HepG2 (cell line): ENCODE measurements around the gene MYH7. TPM values are rescaled to one million over a fixed set of nuclear protein-coding genes. Genes with fewer than 3 reads are reported as not detected.
A peak's percentile ranks its signal among the peaks of the same experiment; 100 is the strongest.

ENCODE experiments used
- ATAC-seq: fragments of 200-7000 bp; cut with Tn5 transposase; 3 replicates; pipeline ENCODE4 v1.9.1; 2020; ENCODE audit warnings: mild to moderate bottlenecking, moderate library complexity
- BruUV-seq: library from RNA; stranded (reverse); fragments of 400-500 nt; replicated peaks from 2 replicates; lab custom pipeline; 2021; lab: Mats Ljungman, UMichigan
- CTCF ChIA-PET: fragments of 300-600 bp; formaldehyde crosslinking; extraction: SDS; loops from one replicate; lab custom pipeline; 2021; ENCODE audit warnings: low total read pairs, inconsistent platforms, low intra/inter-chr PET ratio; lab: Yijun Ruan, JAX
- POLR2A ChIA-PET: fragments of 350-600 bp; sonication (Branson Sonifier 250); formaldehyde crosslinking; loops from one replicate; lab custom pipeline; 2020; ENCODE audit warnings: antibody characterized with exemption, inconsistent platforms; lab: Yijun Ruan, JAX
- DNase-seq: peaks from one replicate; pipeline ENCODE4 v3.0.0-alpha.2; 2015; ENCODE audit warnings: low spot score
- FAIRE-seq: peaks from 3 replicates; lab custom pipeline; 2011; peaks lifted over from hg19 to GRCh38; lab: Jason Lieb, UNC
- H2AFZ ChIP-seq: one replicate; pipeline ENCODE4 v1.6.1; 2011; ENCODE audit warnings: low read length, inconsistent platforms
- H3K27ac ChIP-seq: fragments of 300-600 bp; 3 replicates; pipeline ENCODE4 v1.8.0; 2011; ENCODE audit warnings: mixed run types, mild to moderate bottlenecking, mixed read lengths, low read length, inconsistent platforms; ENCODE audit not compliant: insufficient read depth; ENCODE audit errors: extremely low read length
- H3K27me3 ChIP-seq, 2 experiments: fragments of 200-600 bp in 1 of 2; 2 replicates in 1 of 2; 3 replicates in 1 of 2; pipeline versions ENCODE4 v1.6.0 to v1.8.0; 2011; ENCODE audit warnings: low read length in 2 of 2, mild to moderate bottlenecking in 2 of 2, moderate library complexity in 2 of 2, inconsistent platforms in 1 of 2; ENCODE audit not compliant: insufficient read depth in 2 of 2, control insufficient read depth in 1 of 2
- H3K36me3 ChIP-seq, 2 experiments: fragments of 200-600 bp in 1 of 2; replicated peaks in 1 of 2; 2 replicates in 1 of 2; 3 replicates in 1 of 2; pipeline versions ENCODE4 v1.5.1 to v1.8.0; 2011; ENCODE audit warnings: low read length in 2 of 2, inconsistent platforms in 1 of 2; ENCODE audit not compliant: insufficient read depth in 2 of 2, control insufficient read depth in 1 of 2
- H3K4me1 ChIP-seq: 2 replicates; pipeline ENCODE4 v1.5.1; 2012; ENCODE audit warnings: low read length, inconsistent platforms; ENCODE audit not compliant: insufficient read depth
- H3K4me2 ChIP-seq: 2 replicates; pipeline ENCODE4 v1.6.0; 2011; ENCODE audit warnings: low read depth, low read length, inconsistent platforms
- H3K4me3 ChIP-seq, 3 experiments: fragments of 200-600 bp in 1 of 3; sonication (generic), shearing (Covaris generic) in 1 of 3; replicated peaks in 1 of 3; 2 replicates each; pipeline ENCODE4 v1.5.1; 2011 to 2016; ENCODE audit warnings: low read length in 3 of 3, inconsistent platforms in 2 of 3, low read depth in 2 of 3, mild to moderate bottlenecking in 2 of 3, control low read depth in 1 of 3, mixed read lengths in 1 of 3; ENCODE audit not compliant: insufficient read depth in 1 of 3
- H3K79me2 ChIP-seq: one replicate; pipeline ENCODE4 v1.6.1; 2011; ENCODE audit warnings: low read length, inconsistent platforms; ENCODE audit not compliant: insufficient read depth
- H3K9ac ChIP-seq: 2 replicates; pipeline ENCODE4 v1.6.0; 2011; ENCODE audit warnings: mild to moderate bottlenecking, low read depth, low read length, inconsistent platforms; ENCODE audit not compliant: insufficient read depth
- H3K9me3 ChIP-seq: 2 replicates; pipeline ENCODE4 v1.5.1; 2012; ENCODE audit warnings: mild to moderate bottlenecking, low read length
- H4K20me1 ChIP-seq: 2 replicates; pipeline ENCODE4 v1.6.0; 2011; ENCODE audit warnings: inconsistent platforms, mild to moderate bottlenecking, low read length, moderate library complexity; ENCODE audit not compliant: insufficient read depth
- FOSL2 ChIP-seq: sonication (generic); formaldehyde crosslinking; IDR thresholded peaks from 2 replicates; pipeline ENCODE4 v1.4.0; 2020; ENCODE audit warnings: missing genetic modification reagents
- GATAD1 ChIP-seq: IDR thresholded peaks from 2 replicates; pipeline ENCODE4 v1.6.1; 2016; ENCODE audit warnings: missing genetic modification reagents, missing compliant biosample characterization
- GLI4 ChIP-seq: sonication (generic); formaldehyde crosslinking; IDR thresholded peaks from 2 replicates; pipeline ENCODE4 v1.5.1; 2020; ENCODE audit warnings: missing genetic modification reagents, mild to moderate bottlenecking, moderate library complexity, borderline replicate concordance
- NR2F6 ChIP-seq, 2 experiments: IDR thresholded peaks; 2 replicates each; pipeline ENCODE4 v1.6.1; 2016; ENCODE audit warnings: antibody characterized with exemption in 1 of 2, mild to moderate bottlenecking in 1 of 2
- REXO4 ChIP-seq: sonication (generic); formaldehyde crosslinking; IDR thresholded peaks from 2 replicates; pipeline ENCODE4 v1.8.0; 2022; ENCODE audit warnings: missing genetic modification reagents, mild to moderate bottlenecking, borderline replicate concordance
- SIN3B ChIP-seq: fragments of 150-350 bp; IDR thresholded peaks from 2 replicates; pipeline ENCODE4 v1.6.1; 2014; ENCODE audit warnings: low read length
- SIX1 ChIP-seq: sonication (generic); formaldehyde crosslinking; IDR thresholded peaks from 2 replicates; pipeline ENCODE4 v1.4.0; 2020; ENCODE audit warnings: missing genetic modification reagents, borderline replicate concordance
- SRY ChIP-seq: sonication (generic); formaldehyde crosslinking; IDR thresholded peaks from 2 replicates; pipeline ENCODE4 v1.8.0; 2022; ENCODE audit warnings: mild to moderate bottlenecking, missing genetic modification reagents
- TBL1XR1 ChIP-seq: fragments of 150-350 bp; IDR thresholded peaks from 2 replicates; pipeline ENCODE4 v1.6.1; 2014; ENCODE audit warnings: borderline replicate concordance, low read length; ENCODE audit not compliant: partially characterized antibody
- ZBTB46 ChIP-seq: sonication (generic); formaldehyde crosslinking; IDR thresholded peaks from 2 replicates; pipeline ENCODE4 v1.4.0; 2020; ENCODE audit warnings: mild to moderate bottlenecking, missing genetic modification reagents, borderline replicate concordance
- ZFP36L1 ChIP-seq: sonication (generic); formaldehyde crosslinking; IDR thresholded peaks from 2 replicates; pipeline ENCODE4 v1.8.0; 2022; ENCODE audit warnings: mild to moderate bottlenecking, missing genetic modification reagents, moderate library complexity
- ZMYM4 ChIP-seq: sonication (generic); formaldehyde crosslinking; IDR thresholded peaks from 2 replicates; pipeline ENCODE4 v1.8.1; 2023; ENCODE audit warnings: mild to moderate bottlenecking, missing genetic modification reagents
- ZNF850 ChIP-seq: sonication (generic); formaldehyde crosslinking; conservative IDR thresholded peaks from 2 replicates; pipeline ENCODE4 v1.9.0; 2021; ENCODE audit warnings: mild to moderate bottlenecking, missing genetic modification reagents
- WGBS: methylation state at CpG from one replicate; pipeline ENCODE4 v1.1.6; 2017; ENCODE audit warnings: low lambda C conversion rate; 5-methylcytosine and 5-hydroxymethylcytosine counted together
- in situ Hi-C: cut with HindIII; loops from 2 replicates; pipeline ENCODE4 v1.10.0; 2017; ENCODE audit warnings: low pct_unique_long_range_greater_than_20kb; ENCODE audit not compliant: extremely low pct_ligation_motif_present
- intact Hi-C: fragments of 100-400 bp; cut with micrococcal nuclease; formaldehyde crosslinking; loops from one replicate; pipeline ENCODE4 v1.10.0; 2022; ENCODE audit not compliant: unreplicated experiment
- polyA plus RNA-seq, 8 experiments: library from polyadenylated mRNA; depleted of rRNA in 3 of 8; stranded (reverse) in 7 of 8; unstranded in 1 of 8; fragments of >200 nt; fragmentation: Illumina TruSeq in 4 of 8; extraction: Trizol in 4 of 8; gene quantifications; 2 replicates each; pipeline versions ENCODE4 v1.2.1 to v1.2.3, GENCODE V29; 2011 to 2016; ENCODE audit warnings: low read depth in 4 of 8, missing spikeins in 1 of 8, mixed read lengths in 1 of 8; ENCODE audit not compliant: insufficient read depth in 1 of 8
- total RNA-seq, 5 experiments: library from RNA; depleted of rRNA; stranded (reverse); fragments of >200 nt; fragmentation: Illumina TruSeq; extraction: Trizol; gene quantifications; 2 replicates each; pipeline ENCODE4 v1.2.3, GENCODE V29; 2016; ENCODE audit warnings: low read depth in 1 of 5
- TF ChIP-seq, protein P1 (sequence below): sonication (generic); formaldehyde crosslinking; IDR thresholded peaks from 2 replicates; pipeline ENCODE4 v1.5.1; 2020; ENCODE audit warnings: missing genetic modification reagents, mild to moderate bottlenecking, borderline replicate concordance
- TF ChIP-seq, protein P2 (sequence below): sonication (generic); formaldehyde crosslinking; IDR thresholded peaks from 2 replicates; pipeline ENCODE4 v1.4.0; 2020; ENCODE audit warnings: missing genetic modification reagents, borderline replicate concordance

Gene MYH7
- total and polyA plus RNA-seq, 2 of the 13 experiments (the other 11 are each of a cell fraction or from before 2014, with no cell fraction given): 0.04 TPM; not detected in 1

DNA sequence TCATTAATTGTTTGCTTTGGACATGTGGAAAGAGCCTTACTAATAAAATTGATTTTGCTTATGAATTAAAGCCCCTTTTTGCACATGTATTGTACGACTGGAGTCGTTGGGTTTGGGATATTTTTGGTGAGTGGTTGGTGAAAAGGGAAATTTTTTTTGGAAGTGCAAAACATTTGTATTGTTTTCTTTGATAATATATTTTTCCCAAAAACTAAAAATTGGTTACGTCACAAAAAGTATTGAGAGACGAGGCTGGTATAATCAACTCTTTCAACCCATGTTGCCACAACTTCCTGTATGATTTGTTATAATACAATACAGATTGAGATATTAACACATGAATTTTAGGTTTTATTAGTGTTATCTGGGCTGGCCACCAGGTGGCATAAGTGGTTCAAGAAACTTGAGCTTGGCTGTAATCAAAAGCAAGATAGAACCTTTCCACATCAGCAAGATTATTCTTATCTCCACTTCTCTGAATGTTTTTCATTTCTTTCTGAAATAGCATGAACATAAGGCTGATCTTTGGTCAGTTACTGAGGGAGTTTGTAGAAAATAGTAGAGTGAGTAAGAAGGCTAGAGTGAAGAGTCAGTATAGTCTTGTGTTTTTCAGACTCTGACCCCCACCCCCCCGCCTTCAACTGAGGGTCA, 42.8 kb upstream of the MYH7 start (continued):
- TF ChIP-seq NR2F6 (IDR thresholded peaks at IDR 0.05): no peak
- no peak for TF ChIP-seq NR2F6 (CRISPR knock-in tag; IDR thresholded peaks at IDR 0.05)
- TF ChIP-seq TBL1XR1: peak; percentile 53
- TF ChIP-seq GATAD1: peak; percentile 52; the same call in 1 of the 2 replicates
- no peak for TF ChIP-seq ZNF850 (CRISPR knock-in tag)

DNA sequence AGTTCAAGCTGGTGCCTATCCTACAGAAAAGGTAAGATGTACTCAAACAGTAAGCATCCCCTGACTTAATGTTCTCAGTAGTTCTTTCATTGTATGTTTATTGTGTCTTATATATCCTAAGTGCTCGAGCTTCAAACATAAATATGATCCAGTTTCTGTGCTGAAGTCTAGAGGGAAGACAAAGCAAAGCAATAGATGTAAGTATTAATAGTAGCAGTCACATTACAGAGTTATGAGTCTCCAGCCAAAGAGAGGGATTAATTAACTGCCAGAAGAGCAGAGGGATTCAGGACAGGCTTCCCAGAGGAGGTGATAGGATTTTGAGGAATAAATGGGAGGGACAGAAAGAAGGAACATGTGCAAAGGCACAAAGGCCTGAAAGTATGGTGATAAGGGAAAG, 35.5 kb upstream of the MYH7 start:
- FAIRE-seq: no peak
- Histone ChIP-seq H3K4me3 (peak overlapping the region in 1 of 3 experiments; percentile 94; a peak in 1 of 6 replicates), H4K20me1 (no peaks in the 10 kb centered on the region), H3K27ac (no peak overlapping the region), H3K36me3 (peaks cover 23 to 48% of the 10 kb centered on the region in 2 experiments), H2AFZ (no peak overlapping the region), H3K9me3 (no peaks in the 10 kb centered on the region), H3K4me1 (peaks cover 14% of the 10 kb centered on the region), H3K27me3 (peaks cover 0 to 4% of the 10 kb centered on the region in 2 experiments; a peak in 1 of 5 replicates), H3K9ac (no peak overlapping the region), H3K4me2 (peak overlapping the region; percentile 82), H3K79me2 (peaks cover 20% of the 10 kb centered on the region)
- 97% methylated on average over 1 of the region's 1 CpG for WGBS
- no peak for DNase-seq
- no peak for ATAC-seq
- TF ChIP-seq ZMYM4 (CRISPR knock-in tag) (no peak), REXO4 (CRISPR knock-in tag) (0 out of 2 replicates have a peak, but pooled peaks have one; percentile 57), FOSL2 (CRISPR knock-in tag) (no peak), GLI4 (CRISPR knock-in tag) (no peak), SIN3B (no peak), SRY (CRISPR knock-in tag) (no peak), ZBTB46 (CRISPR knock-in tag) (no peak), SIX1 (no peak), ZFP36L1 (CRISPR knock-in tag) (peak; percentile 54; the same call in 1 of the 2 replicates)
- TF ChIP-seq, protein P1, sequence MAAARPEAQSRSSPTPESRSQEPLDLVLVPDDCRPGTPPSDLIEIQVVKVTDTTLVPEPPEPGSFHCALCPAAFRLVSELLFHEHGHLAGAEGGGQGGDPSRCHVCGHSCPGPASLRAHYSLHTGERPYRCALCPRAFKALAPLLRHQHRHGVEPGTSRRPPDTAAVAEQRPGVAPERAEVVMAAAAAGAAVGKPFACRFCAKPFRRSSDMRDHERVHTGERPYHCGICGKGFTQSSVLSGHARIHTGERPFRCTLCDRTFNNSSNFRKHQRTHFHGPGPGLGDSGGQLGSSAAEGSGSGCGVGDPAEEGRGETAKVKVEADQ (CRISPR knock-in tag): 0 out of 2 replicates have a peak, but pooled peaks have one; percentile 0
- TF ChIP-seq, protein P2, sequence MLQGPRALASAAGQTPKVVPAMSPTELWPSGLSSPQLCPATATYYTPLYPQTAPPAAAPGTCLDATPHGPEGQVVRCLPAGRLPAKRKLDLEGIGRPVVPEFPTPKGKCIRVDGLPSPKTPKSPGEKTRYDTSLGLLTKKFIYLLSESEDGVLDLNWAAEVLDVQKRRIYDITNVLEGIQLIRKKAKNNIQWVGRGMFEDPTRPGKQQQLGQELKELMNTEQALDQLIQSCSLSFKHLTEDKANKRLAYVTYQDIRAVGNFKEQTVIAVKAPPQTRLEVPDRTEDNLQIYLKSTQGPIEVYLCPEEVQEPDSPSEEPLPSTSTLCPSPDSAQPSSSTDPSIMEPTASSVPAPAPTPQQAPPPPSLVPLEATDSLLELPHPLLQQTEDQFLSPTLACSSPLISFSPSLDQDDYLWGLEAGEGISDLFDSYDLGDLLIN: no peak
- BruUV-seq: no TSS peak
- in situ Hi-C loops: no loop called here
- ChIA-PET CTCF (no interaction called here), POLR2A (no interaction called here)
- intact Hi-C loops: no loop called here
